Measurements from ENCODE around the gene KMO.

DNA sequence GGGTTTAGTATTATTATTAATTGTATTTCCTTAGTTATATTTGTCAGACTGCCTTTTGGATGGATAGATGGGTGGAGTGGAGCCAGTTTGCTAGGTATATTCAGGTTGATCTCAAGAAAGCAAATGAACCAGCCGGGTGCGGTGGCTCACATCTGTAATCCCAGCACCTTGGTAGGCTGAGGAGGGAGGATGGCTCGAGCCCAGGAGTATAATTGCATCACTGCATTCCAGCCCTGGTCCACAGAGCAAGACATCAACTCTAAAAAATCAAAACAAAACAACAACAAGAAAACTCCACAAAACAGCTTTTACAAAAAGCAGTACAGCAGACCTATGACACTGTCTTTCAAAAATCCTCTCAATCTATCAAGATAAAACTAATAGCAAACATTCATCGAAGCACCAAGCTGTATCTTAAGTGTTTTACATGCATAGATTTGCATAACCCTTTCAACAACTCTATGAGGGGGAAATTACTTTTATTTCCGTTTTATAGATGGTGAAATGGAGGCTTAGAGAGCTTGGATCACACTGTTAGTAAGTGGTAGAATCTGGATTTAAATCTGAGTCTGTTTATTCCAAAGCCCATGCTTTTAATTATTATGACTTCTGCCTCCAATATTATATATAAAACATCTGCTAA lies 25.5 kb downstream of the KMO start:
- no peak for TF ChIP-seq POLR2A (IDR thresholded peaks at IDR 0.05; ENCODE audit: low read depth, low read length)
- no peak for TF ChIP-seq POLR2AphosphoS5 (IDR thresholded peaks at IDR 0.05; ENCODE audit: low read depth, low read length)

Measured in GM12892 (cell line).